HG02981 (cell line): ENCODE data around the gene ZNF75A.

ENCODE experiments used
- ATAC-seq: cut with Tn5 transposase; IDR thresholded peaks from one replicate; pipeline ENCODE4 v1.9.1; 2021; ENCODE audit warnings: mild to moderate bottlenecking, moderate library complexity; ENCODE audit not compliant: unreplicated experiment

Gene ZNF75A

DNA sequence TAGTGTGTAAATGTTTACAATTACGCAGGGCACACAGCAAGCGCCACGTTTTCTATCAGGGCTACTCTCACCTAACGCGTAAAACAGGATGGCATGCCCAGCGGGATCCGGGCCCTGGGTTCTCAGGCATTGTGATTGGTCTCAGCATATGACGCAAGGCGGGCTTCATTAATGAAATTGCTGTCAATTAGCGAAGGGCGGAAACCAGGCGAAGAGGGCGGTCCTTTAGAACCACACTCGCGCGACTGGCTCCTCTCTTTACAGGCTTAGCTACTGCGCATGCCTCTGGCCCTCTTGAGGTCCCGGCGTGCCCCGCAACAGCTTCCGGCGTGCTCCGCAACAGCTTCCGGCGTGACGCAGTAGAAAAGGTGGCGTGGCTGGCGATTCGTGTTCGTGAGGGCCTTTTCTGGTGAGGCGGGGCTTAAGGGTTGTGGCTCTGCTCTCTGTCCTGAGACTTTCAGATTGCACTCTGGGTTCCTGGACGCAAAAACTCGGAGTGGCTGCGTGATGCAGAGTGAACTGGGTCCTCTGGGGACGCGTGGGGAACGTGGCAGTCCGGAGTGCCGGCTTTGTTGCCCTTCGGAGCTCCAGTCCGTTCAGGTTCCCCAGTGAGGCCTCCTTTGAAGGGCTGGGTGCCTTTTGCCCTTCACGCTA lies 59.6 kb downstream of the ZNF75A start:
- ATAC-seq: no peak
